Psoas muscle (tissue), 8 donors: ENCODE data around the gene MYO3B. TPM values are rescaled to one million over a fixed set of nuclear protein-coding genes. Genes with fewer than 3 reads are reported as not detected.

Source experiments
- ATAC-seq, 4 donors: fragments of 200-7000 bp; cut with Tn5 transposase; one replicate each; pipeline ENCODE4 v1.9.1; 2020; ENCODE audit warnings: moderate library complexity in 3 of 4, mild to moderate bottlenecking in 2 of 4
- DNase-seq, 2 donors: peaks; one replicate each; pipeline ENCODE4 v3.0.0-alpha.2; 2020
- H3K27ac ChIP-seq: fragments of 200-600 bp; one replicate; pipeline ENCODE4 v1.8.0; 2022
- H3K27me3 ChIP-seq, 3 donors: fragments of 200-600 bp in 1 of 3; one replicate each; pipeline versions ENCODE4 v1.6.1 to v1.8.0; 2013 to 2022; ENCODE audit warnings: low read length in 2 of 3, mild to moderate bottlenecking in 2 of 3, moderate library complexity in 1 of 3; ENCODE audit not compliant: insufficient read depth in 3 of 3
- H3K36me3 ChIP-seq, 2 donors: fragments of 200-600 bp in 1 of 2; one replicate each; pipeline versions ENCODE4 v1.6.1 to v1.8.0; 2013 to 2022; ENCODE audit warnings: low read depth in 1 of 2, mild to moderate bottlenecking in 1 of 2, moderate library complexity in 1 of 2; ENCODE audit not compliant: insufficient read depth in 1 of 2
- H3K4me1 ChIP-seq: fragments of 200-600 bp; one replicate; pipeline ENCODE4 v1.8.0; 2022
- H3K4me3 ChIP-seq: fragments of 200-600 bp; one replicate; pipeline ENCODE4 v1.8.0; 2022; ENCODE audit warnings: mild to moderate bottlenecking
- H3K9me3 ChIP-seq: fragments of 200-600 bp; one replicate; pipeline ENCODE4 v1.8.0; 2022
- CTCF ChIP-seq: fragments of 200-600 bp; IDR thresholded peaks from one replicate; pipeline ENCODE4 v1.8.0; 2022; ENCODE audit warnings: antibody characterized with exemption
- WGBS, 3 donors: extraction: QIAGEN DNeasy Blood & Tissue Kit; methylation state at CpG; one replicate each; pipeline versions ENCODE4 v1.1.6 to v1.1.7; 2013; 5-methylcytosine and 5-hydroxymethylcytosine counted together
- intact Hi-C, 2 donors: fragments of 100-400 bp; cut with DNase I; formaldehyde crosslinking; loops; one replicate each; pipeline versions ENCODE4 v1.11.0 to v1.14.2; 2022
- polyA plus RNA-seq, 3 donors: library from polyadenylated mRNA; stranded (reverse); fragments of 200-250 nt; gene quantifications; one replicate each; pipeline ENCODE4 v1.2.3, GENCODE V29; 2013
- total RNA-seq, 4 donors: library from RNA; stranded (reverse); fragmentation: NEBNext Ultra II Directional in 2 of 4; extraction: Animal tissue kit (Norgen Biotek cat#: 25700) in 2 of 4; gene quantifications; one replicate each; pipeline versions ENCODE4 v1.2.1 to v1.2.4, GENCODE V29; 2021 to 2023
- donor health status: healthy with polysubstance abuse.
- donor health status: DM: no; HTN: no; CAD: no; lungs with moderate emphysema.
- donor health status: Bipolar disorder and iron deficiency.
- donor health status: healthy.
- donor health status: DM: yes; HTN: yes; CAD: no.
- donor health status: DM: no; HTN: no; CAD: no.
- donor health status: DM: no; HTN: no; CAD: no.
- donor health status: DM: yes; HTN: yes; CAD: no.

MYO3B gene
- total and polyA plus RNA-seq, 7 donors, result 0.04 to 0.32 TPM; not detected in 5

GRCh38 chr2:170381678-170382077 is 203.7 kb downstream of the MYO3B start:
- H3K9me3 ChIP-seq, result no peaks in the 10 kb centered on the region
- H3K36me3 ChIP-seq, result no peaks in the 10 kb centered on the region
- H3K27me3 ChIP-seq, result no peaks in the 10 kb centered on the region
- 82 to 87% (median 85%) methylated on average over 2 of the region's 2 CpGs for WGBS, 3 donors
- H3K4me1 ChIP-seq, result no peaks in the 10 kb centered on the region
- TF ChIP-seq CTCF, result no peak
- intact Hi-C loops, result no loop called here
- H3K4me3 ChIP-seq, result no peak overlapping the region
- ATAC-seq (no peak), DNase-seq (no peak)
- no peak overlapping the region for H3K27ac ChIP-seq

GRCh38 chr2:170386554-170386953 is 208.6 kb downstream of the MYO3B start:
- Histone ChIP-seq H3K27ac (no peak overlapping the region), H3K4me3 (no peak overlapping the region), H3K36me3 (no peaks in the 10 kb centered on the region), H3K9me3 (no peaks in the 10 kb centered on the region), H3K27me3 (peaks cover 2 to 5% (median 4%) of the 10 kb centered on the region in 3 donors), H3K4me1 (no peaks in the 10 kb centered on the region)
- DNase-seq, result no peak
- no peak for ATAC-seq
- intact Hi-C loops, result no loop called here
- 63 to 73% (median 71%) methylated on average over 3 of the region's 3 CpGs for WGBS, 3 donors
- no peak for TF ChIP-seq CTCF

- TF ChIP-seq CTCF, result no peak
- DNase-seq, result no peak
- Histone ChIP-seq H3K36me3 (no peaks in the 10 kb centered on the region), H3K4me1 (no peaks in the 10 kb centered on the region), H3K27ac (no peak overlapping the region), H3K4me3 (no peak overlapping the region), H3K9me3 (no peaks in the 10 kb centered on the region), H3K27me3 (peaks cover 2 to 19% (median 8%) of the 10 kb centered on the region in 3 donors)
- ATAC-seq, result no peak
- WGBS, 3 donors, result 40 to 49% (median 47%) methylated on average over 2 of the region's 2 CpGs
- intact Hi-C loops, result no loop called here
These were observed 213.1 kb downstream of the MYO3B start for GRCh38 chr2:170391018-170391417.

DNA sequence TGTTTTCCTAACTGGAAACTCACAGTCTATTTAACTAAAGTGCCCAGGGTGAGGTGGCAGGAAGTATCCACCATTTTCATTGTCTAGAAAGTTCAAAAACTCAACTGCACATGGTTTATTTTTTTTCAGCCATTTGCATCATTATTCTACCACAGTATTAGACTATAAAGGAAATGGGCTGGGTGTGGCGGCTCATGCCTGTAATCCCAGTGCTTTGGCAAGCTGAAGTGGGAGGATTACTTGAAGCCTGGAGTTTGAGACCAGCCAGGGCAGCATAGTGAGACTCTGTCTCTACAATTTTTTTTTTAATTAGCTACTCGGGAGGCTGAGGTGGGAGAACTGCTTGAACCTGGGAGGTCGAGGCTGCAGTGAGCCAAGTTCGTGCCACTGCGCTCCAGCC is 213.8 kb downstream of the MYO3B start:
- intact Hi-C loops, result no loop called here
- no peaks in the 10 kb centered on the region for H3K4me1 ChIP-seq
- WGBS, 3 donors, result 86 to 93% (median 90%) methylated on average over 5 of the region's 5 CpGs
- H3K27ac ChIP-seq, result no peak overlapping the region
- no peak overlapping the region for H3K4me3 ChIP-seq
- no peak for TF ChIP-seq CTCF
- DNase-seq, result no peak
- peaks cover 2 to 25% (median 14%) of the 10 kb centered on the region in 3 donors for H3K27me3 ChIP-seq
- ATAC-seq, result no peak
- no peaks in the 10 kb centered on the region for H3K9me3 ChIP-seq
- H3K36me3 ChIP-seq, result no peaks in the 10 kb centered on the region

DNA sequence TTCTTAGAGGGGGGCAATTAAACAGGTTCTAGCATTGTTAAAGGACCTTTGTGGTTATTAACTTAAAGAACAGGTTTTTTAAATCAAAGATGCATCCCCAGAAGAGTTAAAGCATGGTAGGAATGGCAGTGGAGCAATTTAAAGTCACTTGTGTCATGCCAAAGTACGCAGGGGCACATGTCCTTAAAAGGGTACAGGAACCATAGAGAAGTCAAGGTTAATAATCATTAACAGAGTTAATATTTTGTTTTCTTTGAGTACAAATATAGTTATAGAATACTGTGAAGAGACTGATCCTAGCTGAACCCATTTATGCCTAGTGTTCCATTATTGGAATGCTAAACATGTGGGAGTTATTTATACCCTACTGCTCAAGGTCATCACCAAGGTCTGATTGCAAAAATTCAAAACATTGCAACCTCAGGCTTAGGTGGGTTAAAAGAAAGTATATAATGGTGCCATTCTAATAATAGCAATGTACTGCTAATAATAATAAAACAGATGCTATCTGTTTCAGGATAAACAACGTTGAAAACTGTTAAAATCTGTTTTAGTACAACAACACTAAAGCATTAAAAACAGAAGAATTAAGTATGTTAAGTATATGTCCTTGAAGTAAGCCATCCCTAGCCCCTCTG is 216.0 kb downstream of the MYO3B start:
- no peaks in the 10 kb centered on the region for H3K4me1 ChIP-seq
- WGBS, 3 donors, result 40 to 59% (median 54%) methylated on average over 2 of the region's 2 CpGs
- no peak overlapping the region for H3K4me3 ChIP-seq
- H3K27me3 ChIP-seq, result peaks cover 2 to 29% (median 14%) of the 10 kb centered on the region in 3 donors
- no peak overlapping the region for H3K27ac ChIP-seq
- H3K9me3 ChIP-seq, result no peaks in the 10 kb centered on the region
- no peak for ATAC-seq
- TF ChIP-seq CTCF, result no peak
- no peaks in the 10 kb centered on the region for H3K36me3 ChIP-seq
- DNase-seq, result no peak
- intact Hi-C loops, result no loop called here
